GM06990 (cell line): ENCODE results near the gene PRDM8.

Source experiments
- DNase-seq: peaks from one replicate; pipeline ENCODE4 v3.0.0-alpha.2; 2011; ENCODE audit not compliant: insufficient read length; ENCODE audit errors: extremely low read depth
- H3K27me3 ChIP-seq: replicated peaks from 2 replicates; pipeline ENCODE4 v1.6.0; 2011; ENCODE audit warnings: low read length; ENCODE audit not compliant: control insufficient read depth, insufficient read depth
- H3K36me3 ChIP-seq: 2 replicates; pipeline ENCODE4 v1.5.1; 2011; ENCODE audit warnings: low read length; ENCODE audit not compliant: control insufficient read depth, insufficient read depth
- H3K4me3 ChIP-seq: replicated peaks from 2 replicates; pipeline ENCODE4 v1.5.1; 2011; ENCODE audit warnings: low read depth, mild to moderate bottlenecking, control low read depth, low read length
- TF ChIP-seq, protein P1 (sequence below): IDR thresholded peaks from 2 replicates; pipeline ENCODE4 v1.5.1; 2011; ENCODE audit warnings: low read length, control low read depth, mild to moderate bottlenecking, inconsistent platforms; ENCODE audit not compliant: insufficient read depth, poor library complexity, severe bottlenecking

Gene PRDM8

DNA sequence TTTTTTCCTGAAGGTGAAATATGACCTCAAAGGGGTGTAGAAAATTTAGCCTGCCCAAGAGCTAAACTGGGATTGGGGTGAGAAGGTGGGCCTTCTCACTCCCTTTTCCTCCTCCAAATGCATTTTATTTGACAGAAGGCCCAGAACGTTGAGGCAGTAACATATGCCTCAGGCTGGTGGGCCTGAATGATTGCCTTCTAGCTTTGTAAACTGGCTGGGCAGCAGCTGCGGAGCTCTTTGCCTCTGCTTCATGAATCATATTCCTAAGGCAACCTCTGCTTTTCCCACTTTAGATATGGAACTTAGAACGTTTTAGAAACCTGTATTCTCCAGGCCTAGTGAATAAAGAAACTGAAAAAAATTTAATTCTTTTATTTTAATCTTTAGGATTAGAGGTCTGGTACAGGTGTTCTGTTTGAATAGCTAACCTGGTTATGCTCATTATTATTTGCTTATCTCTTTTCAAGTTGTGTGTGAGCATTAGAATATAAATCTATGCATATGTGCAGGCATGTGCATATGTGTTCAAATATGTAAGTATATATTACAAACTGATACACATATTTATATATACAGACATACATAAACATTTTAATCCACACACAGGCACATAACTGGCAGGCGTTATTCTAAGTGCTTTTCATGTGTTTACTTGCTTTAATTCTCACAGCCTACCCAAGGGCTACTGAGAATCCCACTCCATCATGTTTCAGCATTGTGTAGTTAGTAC lies 11.5 kb downstream of the PRDM8 start:
- no peak for DNase-seq
- H3K36me3 ChIP-seq = no peaks in the 10 kb centered on the region
- no peaks in the 10 kb centered on the region; the same call in 1 of the 2 replicates for H3K27me3 ChIP-seq
- H3K4me3 ChIP-seq = no peak overlapping the region
- TF ChIP-seq, protein P1, sequence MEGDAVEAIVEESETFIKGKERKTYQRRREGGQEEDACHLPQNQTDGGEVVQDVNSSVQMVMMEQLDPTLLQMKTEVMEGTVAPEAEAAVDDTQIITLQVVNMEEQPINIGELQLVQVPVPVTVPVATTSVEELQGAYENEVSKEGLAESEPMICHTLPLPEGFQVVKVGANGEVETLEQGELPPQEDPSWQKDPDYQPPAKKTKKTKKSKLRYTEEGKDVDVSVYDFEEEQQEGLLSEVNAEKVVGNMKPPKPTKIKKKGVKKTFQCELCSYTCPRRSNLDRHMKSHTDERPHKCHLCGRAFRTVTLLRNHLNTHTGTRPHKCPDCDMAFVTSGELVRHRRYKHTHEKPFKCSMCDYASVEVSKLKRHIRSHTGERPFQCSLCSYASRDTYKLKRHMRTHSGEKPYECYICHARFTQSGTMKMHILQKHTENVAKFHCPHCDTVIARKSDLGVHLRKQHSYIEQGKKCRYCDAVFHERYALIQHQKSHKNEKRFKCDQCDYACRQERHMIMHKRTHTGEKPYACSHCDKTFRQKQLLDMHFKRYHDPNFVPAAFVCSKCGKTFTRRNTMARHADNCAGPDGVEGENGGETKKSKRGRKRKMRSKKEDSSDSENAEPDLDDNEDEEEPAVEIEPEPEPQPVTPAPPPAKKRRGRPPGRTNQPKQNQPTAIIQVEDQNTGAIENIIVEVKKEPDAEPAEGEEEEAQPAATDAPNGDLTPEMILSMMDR = no peak

DNA sequence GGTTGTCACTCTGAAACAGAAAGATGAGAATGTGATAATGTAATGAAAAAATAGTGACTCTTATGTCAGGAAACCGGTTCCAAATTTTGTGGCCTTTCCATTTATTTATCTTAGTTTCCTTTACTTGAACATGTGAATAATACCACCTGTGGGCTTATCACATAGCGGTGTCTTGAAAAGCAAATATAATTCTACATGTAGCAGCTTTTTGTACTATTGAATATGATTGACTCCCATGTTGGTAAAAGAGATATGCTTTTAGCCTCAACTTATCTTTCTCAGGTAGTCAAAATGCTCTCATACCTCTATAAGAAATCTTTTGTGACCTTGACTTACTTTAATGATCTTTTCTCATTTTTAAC lies 12.0 kb downstream of the PRDM8 start:
- DNase-seq = no peak
- TF ChIP-seq, protein P1 = no peak
- no peaks in the 10 kb centered on the region for H3K36me3 ChIP-seq
- no peak overlapping the region for H3K4me3 ChIP-seq
- no peaks in the 10 kb centered on the region; the same call in 1 of the 2 replicates for H3K27me3 ChIP-seq

DNA sequence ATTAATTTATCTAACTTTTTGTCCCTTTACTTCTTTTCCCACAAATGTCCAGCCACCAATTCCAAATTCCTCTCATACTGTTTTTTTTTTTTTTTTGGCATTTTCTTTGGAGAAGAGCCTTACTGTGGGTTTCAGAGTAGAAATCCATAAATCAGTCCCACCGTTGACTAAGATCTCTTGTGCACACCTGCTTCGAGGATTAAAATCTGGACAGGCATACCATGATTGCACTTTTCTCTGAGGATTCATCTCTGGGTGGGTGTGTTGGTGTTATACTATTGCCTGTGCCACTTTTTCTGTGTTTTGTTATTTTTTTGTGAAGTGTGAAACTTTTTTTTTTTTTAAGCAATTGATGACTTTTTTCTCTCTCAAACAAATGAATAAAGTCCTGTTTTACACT lies 13.2 kb downstream of the PRDM8 start:
- no peak overlapping the region for H3K4me3 ChIP-seq
- DNase-seq = no peak
- no peaks in the 10 kb centered on the region; the same call in 1 of the 2 replicates for H3K27me3 ChIP-seq
- TF ChIP-seq, protein P1 = no peak
- no peaks in the 10 kb centered on the region for H3K36me3 ChIP-seq

DNA sequence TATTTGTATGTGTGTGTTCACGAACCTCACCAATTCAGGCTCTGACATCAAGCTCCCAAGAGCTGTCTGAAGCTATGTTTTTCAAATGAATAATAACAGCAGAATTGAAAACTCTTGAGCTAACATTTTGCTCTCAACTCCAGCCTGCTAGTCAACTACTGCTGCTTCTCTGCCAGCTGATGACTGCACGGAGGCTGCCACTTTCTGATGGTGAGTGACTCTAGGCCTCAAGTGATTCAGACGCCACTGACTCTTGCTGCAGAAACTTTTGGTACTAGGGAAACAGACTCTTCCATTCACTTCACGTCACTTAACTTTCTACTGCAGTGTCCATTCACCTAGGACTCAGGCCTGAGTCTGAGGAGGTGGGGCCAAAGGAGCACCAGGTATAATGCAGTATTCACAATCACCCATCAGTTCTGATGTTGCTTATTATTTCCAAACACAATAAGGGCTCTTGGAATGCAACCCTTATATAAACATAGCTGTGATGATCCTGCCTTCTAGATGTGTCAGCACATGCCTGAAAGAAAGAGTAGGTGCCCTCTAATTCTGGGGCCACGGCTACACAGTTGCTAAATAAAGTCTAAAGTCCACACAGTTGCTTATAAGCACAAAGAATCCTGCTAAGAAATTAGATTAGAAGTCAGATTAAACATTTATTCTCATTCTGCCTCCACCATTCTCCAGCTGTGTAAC lies 16.0 kb downstream of the PRDM8 start:
- H3K4me3 ChIP-seq = no peak overlapping the region
- no peak for DNase-seq
- TF ChIP-seq, protein P1 = no peak
- no peaks in the 10 kb centered on the region; the same call in 1 of the 2 replicates for H3K27me3 ChIP-seq
- H3K36me3 ChIP-seq = no peaks in the 10 kb centered on the region

DNA sequence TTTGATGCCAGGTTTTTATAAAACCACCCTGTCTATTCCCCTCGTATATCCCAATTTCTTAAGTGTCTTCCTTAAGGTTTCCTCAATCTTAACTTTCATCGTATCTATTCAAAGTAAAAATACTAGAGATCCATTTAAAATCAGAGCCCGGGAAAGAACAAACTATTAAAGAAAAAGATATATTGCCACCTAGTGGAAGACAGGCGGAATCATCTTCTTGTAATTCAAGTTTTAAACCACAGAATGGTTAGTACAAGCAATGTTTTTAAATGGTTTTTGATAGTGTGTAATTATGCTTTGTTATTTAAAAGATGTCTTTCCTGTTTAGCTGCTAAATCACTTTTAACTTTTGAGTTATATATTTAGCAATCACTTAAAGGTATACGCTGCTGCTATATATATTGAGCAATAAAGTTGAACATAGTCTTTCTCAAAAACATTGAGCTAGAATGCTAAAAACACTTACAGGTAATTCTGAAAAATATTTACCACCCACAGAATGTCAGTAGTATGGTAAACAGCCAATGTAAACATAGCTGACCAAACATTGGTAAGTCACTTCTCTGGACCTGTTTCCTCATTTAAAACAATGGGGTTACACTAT lies 18.2 kb downstream of the PRDM8 start:
- no peaks in the 10 kb centered on the region; the same call in 1 of the 2 replicates for H3K27me3 ChIP-seq
- H3K4me3 ChIP-seq = no peak overlapping the region
- DNase-seq = no peak
- TF ChIP-seq, protein P1 = peak; percentile 42
- no peaks in the 10 kb centered on the region for H3K36me3 ChIP-seq
